Liver (tissue), 3 donors: ENCODE measurements around the gene ZNF618.

Experiments
- CTCF ChIP-seq: fragments of 150-350 bp; IDR thresholded peaks from 2 replicates; pipeline ENCODE4 v1.5.1; 2017; ENCODE audit warnings: improper control_type of control experiment, low read depth, low read length; ENCODE audit not compliant: missing input control
- EGR1 ChIP-seq, 2 donors: IDR thresholded peaks; 2 replicates each; pipeline ENCODE4 v1.6.1; 2016 to 2018; ENCODE audit warnings: antibody characterized with exemption in 2 of 2, low read depth in 2 of 2
- FOXA1 ChIP-seq: IDR thresholded peaks from 2 replicates; pipeline ENCODE4 v1.6.1; 2016; ENCODE audit warnings: antibody characterized with exemption
- FOXA2 ChIP-seq: IDR thresholded peaks from 2 replicates; pipeline ENCODE4 v1.6.1; 2016; ENCODE audit warnings: antibody characterized with exemption
- GABPA ChIP-seq, 2 donors: IDR thresholded peaks in 1 of 2; conservative IDR thresholded peaks in 1 of 2; 2 replicates each; pipeline ENCODE4 v1.6.1; 2016; ENCODE audit warnings: antibody characterized with exemption in 2 of 2, mild to moderate bottlenecking in 1 of 2, moderate library complexity in 1 of 2
- JUND ChIP-seq, 2 donors: IDR thresholded peaks; 2 replicates each; pipeline ENCODE4 v1.6.1; 2016; ENCODE audit warnings: antibody characterized with exemption in 2 of 2
- RAD21 ChIP-seq, 2 donors: IDR thresholded peaks; 2 replicates each; pipeline ENCODE4 v1.6.1; 2016; ENCODE audit warnings: antibody characterized with exemption in 2 of 2, mild to moderate bottlenecking in 2 of 2
- REST ChIP-seq: IDR thresholded peaks from 2 replicates; pipeline ENCODE4 v1.6.1; 2016; ENCODE audit warnings: antibody characterized with exemption, mild to moderate bottlenecking
- SP1 ChIP-seq: IDR thresholded peaks from 2 replicates; pipeline ENCODE4 v1.6.1; 2018; ENCODE audit warnings: antibody characterized with exemption, mild to moderate bottlenecking
- TAF1 ChIP-seq: conservative IDR thresholded peaks from 2 replicates; pipeline ENCODE4 v1.6.1; 2016; ENCODE audit warnings: antibody characterized with exemption, mild to moderate bottlenecking
- YY1 ChIP-seq: IDR thresholded peaks from 2 replicates; pipeline ENCODE4 v1.6.1; 2016; ENCODE audit warnings: antibody characterized with exemption, mild to moderate bottlenecking
- TF ChIP-seq, protein P1 (sequence below): IDR thresholded peaks from 2 replicates; pipeline ENCODE4 v1.6.1; 2016; ENCODE audit warnings: antibody characterized with exemption
- TF ChIP-seq, protein P2 (sequence below): IDR thresholded peaks from 2 replicates; pipeline ENCODE4 v1.6.1; 2016; ENCODE audit warnings: antibody characterized with exemption
- TF ChIP-seq, protein P3 (sequence below): IDR thresholded peaks from 2 replicates; pipeline ENCODE4 v1.6.1; 2016; ENCODE audit warnings: antibody characterized with exemption
- donor health status: healthy.
- donor health status: healthy.

DNA sequence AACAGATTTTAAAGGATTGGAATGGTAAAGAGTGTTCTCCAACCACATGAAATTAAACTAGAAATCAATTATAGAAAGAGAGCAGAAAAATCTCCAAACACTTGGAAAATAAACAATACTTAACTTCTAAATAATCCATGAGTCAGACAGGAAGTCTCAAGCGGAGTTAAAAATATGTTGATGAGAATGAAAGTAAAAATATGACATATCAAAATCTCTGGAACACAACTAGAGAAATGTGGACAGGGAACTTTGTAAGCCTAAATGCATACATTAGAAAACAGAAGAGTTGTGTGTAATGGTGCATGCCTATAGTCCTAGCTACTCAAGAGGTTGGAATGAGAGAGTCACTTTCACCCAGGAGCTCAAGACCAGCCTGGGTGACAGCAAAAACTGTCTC, 47.9 kb upstream of the ZNF618 start:
- TF ChIP-seq CTCF = no peak
- no peak for TF ChIP-seq FOXA2
- TF ChIP-seq, protein P1, sequence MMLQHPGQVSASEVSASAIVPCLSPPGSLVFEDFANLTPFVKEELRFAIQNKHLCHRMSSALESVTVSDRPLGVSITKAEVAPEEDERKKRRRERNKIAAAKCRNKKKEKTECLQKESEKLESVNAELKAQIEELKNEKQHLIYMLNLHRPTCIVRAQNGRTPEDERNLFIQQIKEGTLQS = no peak
- TF ChIP-seq REST = no peak
- TF ChIP-seq EGR1 (IDR thresholded peaks at IDR 0.05; ENCODE audit: low read depth in 2 of 2) = no peak
- no peak for TF ChIP-seq GABPA (IDR thresholded peaks at IDR 0.05 in 1 of 2, conservative IDR thresholded peaks at IDR 0.05 in 1 of 2)
- TF ChIP-seq, protein P2, sequence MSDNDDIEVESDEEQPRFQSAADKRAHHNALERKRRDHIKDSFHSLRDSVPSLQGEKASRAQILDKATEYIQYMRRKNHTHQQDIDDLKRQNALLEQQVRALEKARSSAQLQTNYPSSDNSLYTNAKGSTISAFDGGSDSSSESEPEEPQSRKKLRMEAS = no peak
- no peak for TF ChIP-seq SP1
- TF ChIP-seq, protein P3, sequence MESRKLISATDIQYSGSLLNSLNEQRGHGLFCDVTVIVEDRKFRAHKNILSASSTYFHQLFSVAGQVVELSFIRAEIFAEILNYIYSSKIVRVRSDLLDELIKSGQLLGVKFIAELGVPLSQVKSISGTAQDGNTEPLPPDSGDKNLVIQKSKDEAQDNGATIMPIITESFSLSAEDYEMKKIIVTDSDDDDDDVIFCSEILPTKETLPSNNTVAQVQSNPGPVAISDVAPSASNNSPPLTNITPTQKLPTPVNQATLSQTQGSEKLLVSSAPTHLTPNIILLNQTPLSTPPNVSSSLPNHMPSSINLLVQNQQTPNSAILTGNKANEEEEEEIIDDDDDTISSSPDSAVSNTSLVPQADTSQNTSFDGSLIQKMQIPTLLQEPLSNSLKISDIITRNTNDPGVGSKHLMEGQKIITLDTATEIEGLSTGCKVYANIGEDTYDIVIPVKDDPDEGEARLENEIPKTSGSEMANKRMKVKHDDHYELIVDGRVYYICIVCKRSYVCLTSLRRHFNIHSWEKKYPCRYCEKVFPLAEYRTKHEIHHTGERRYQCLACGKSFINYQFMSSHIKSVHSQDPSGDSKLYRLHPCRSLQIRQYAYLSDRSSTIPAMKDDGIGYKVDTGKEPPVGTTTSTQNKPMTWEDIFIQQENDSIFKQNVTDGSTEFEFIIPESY = no peak
- TF ChIP-seq RAD21 (IDR thresholded peaks at IDR 0.05) = no peak
- no peak for TF ChIP-seq TAF1
- TF ChIP-seq FOXA1 = no peak
- no peak for TF ChIP-seq JUND (IDR thresholded peaks at IDR 0.05)
- no peak for TF ChIP-seq YY1
